GM18951 (cell line): ENCODE data around the gene TMEM131.

ENCODE experiments used
- POLR2A ChIP-seq: IDR thresholded peaks from 4 replicates; pipeline ENCODE4 v1.6.1; 2011; ENCODE audit warnings: mild to moderate bottlenecking; ENCODE audit not compliant: insufficient read length, insufficient read depth; ENCODE audit errors: extremely low read depth
- in situ Hi-C: fragments of 300-500 bp; cut with MboI; formaldehyde crosslinking; loops from one replicate; pipeline ENCODE4 v1.12.0; 2022; ENCODE audit warnings: low sequenced_read_pairs, mixed read lengths, inconsistent platforms; ENCODE audit not compliant: unreplicated experiment

TMEM131 gene

DNA sequence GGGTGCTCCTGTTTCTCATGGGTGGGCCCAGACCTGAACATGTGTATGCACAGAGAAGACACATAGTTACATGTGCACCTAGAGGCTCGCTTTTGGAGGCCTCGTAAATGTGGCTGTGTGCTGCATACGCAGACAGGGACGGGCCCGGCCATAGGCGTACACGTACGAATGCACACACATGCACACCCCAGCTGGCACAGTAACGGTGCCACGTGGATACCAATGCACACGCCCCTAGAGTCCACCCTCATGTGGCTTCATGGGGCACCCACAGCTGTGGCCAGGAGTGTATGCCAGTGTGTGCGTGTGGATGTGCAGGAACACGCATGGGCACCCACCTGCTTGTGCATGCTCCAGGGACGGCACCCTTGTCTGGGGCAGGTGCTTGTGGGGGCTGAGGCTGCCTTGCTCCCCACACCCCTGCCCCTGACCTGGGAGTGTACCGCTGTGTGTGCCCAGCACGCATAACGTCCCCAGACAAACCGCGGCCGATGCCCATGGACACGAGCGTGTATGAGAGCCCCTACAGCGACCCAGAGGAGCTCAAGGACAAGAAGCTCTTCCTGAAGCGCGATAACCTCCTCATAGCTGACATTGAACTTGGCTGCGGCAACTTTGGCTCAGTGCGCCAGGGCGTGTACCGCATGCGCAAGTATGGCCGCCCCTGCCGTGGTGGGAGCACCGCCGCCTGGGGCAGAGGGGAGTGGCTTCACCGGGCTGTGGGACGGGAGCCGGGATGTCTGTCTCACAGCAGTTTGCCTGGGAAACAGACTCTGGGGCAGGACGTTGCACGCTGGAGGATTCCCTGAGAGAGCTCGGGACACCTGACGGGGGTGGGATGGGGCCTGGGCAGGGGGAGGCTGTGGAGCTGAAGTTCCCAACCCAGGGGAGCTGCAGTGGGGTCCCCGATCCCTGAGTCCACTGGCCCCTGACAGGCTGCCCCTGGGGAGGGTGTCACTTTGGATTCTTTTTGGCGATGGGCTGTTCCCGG lies 261.4 kb downstream of the TMEM131 start:
- in situ Hi-C loops: no loop called here
- TF ChIP-seq POLR2A: no peak

DNA sequence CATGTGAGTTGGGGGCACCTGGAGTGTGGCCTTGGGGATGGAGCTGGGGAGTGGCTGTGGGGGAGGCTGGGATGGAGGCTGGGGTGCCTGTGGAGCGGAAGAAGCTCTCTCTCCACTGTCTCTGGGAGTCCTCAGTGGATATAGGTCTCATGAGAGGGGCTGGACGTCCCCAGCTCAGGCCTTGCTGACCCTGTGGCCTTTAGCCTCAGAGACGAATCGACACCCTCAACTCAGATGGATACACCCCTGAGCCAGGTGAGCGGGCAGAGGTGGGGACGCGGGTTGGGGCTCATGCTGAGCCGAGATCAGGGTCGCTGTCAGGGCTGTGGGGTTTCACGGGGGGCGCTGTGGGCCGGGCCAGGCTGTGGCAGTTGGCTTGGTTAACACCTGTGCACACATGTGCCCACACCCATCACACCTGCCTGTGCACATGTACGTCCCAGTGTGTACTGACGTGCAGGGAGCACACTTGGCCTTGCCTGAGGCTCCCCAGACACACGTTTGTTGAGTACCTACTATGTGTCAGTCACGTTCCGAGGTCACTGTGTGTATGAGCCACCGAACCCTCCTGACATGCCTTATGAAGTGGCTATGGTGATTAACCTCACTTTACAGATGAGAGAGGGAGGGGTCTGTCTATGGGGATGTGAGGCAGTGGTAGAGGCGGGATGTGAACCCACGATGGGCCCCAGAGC lies 262.3 kb downstream of the TMEM131 start:
- no peak for TF ChIP-seq POLR2A
- in situ Hi-C loops: no loop called here

DNA sequence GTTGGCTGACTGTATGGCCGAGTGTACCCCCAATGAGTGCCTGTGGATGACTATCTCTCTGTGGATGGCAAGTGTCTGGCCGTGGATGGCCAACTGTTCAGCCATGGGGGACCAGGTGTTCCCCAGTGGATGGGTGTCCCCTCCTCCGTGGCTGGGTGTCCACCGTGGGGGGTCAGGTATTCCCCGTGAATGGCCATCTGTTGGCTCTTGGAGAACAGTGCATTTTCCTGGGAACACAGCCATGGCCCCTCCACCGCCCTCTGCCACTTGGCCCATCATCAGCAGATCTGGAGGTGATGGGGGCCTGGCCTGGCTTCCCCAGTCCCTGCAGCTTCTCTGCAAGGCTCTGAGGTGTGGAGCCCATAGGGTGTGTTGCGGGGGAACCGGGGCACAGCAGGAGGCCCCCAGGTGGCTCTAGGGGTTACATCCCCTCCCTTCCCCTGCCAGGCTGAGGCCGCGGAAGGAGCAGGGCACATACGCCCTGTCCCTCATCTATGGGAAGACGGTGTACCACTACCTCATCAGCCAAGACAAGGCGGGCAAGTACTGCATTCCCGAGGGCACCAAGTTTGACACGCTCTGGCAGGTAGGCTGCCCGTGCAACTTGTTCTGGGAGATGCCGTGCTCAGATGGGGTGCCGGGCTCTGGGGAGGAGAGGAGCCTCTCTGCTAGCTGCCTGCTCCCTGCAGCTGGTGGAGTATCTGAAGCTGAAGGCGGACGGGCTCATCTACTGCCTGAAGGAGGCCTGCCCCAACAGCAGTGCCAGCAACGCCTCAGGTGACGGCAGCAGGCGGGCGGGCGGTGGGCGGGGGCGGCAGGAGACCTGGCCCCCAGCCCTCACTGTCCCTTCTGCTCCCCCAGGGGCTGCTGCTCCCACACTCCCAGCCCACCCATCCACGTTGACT lies 263.1 kb downstream of the TMEM131 start:
- no peak for TF ChIP-seq POLR2A
- in situ Hi-C loops: no loop called here

DNA sequence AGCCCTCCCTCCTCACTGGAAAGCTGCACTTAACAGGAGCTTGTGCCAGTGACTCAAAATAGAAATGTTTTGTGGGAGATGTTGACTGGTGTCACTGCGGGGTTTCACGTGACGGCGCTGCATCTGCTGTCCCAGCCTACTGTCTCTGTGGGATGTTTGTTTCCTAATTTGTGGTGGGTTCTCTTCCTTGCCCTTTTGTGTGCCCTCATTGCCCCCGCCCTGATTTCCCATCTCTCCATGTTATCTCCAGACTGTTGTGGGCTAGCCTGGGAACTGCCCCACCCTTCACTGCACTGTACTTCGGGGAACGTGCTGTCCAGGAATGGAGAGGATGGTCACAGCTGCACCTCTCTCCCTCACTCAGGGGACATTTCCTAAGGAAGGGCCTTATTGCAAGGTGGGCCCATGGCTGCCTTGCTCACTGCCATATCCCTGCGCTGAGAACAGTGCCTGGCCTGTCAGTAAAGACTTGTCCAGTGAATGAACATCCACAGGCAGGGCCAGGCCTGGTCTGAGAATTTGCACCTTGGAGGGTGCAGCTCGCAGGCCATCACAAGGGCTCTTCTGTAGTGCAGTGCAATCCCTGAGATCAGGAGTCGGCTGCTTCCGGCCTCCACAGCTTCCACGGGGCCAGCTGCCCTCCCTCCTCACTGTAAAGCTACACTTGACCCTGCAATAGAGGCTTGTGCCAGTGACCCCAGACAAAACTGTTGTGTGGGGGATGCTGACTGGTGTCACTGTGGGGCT lies 264.3 kb downstream of the TMEM131 start:
- in situ Hi-C loops: no loop called here
- no peak for TF ChIP-seq POLR2A

DNA sequence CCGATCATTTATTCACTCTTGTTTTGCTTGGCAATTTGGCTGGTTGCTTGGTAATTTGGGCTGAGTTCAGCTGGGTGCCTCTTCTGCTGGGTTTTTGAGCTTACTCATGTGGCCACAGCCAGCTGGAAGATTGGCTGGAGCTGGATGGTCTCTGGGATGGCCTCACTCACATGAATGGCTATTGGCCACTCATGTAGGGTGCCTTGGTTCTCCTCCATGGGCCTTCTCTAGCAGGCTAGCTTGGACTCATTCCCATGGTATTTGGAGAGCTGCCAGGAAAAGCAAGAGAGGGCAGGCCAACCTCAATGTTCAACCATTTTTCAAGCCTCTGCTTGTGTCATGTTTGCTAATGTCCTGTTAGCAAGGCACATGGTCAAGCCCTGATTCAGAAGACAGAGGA lies 265.5 kb downstream of the TMEM131 start:
- in situ Hi-C loops: no loop called here
- TF ChIP-seq POLR2A: no peak

- in situ Hi-C loops: no loop called here
- TF ChIP-seq POLR2A: no peak
Measured at GRCh38 chr2:97728091-97728731, 267.5 kb downstream of the TMEM131 start.

GRCh38 chr2:97727296-97727695 lies 268.5 kb downstream of the TMEM131 start:
- no peak for TF ChIP-seq POLR2A
- in situ Hi-C loops: no loop called here

- TF ChIP-seq POLR2A: no peak
- in situ Hi-C loops: no loop called here
Measured at GRCh38 chr2:97726261-97727064, 269.3 kb downstream of the TMEM131 start.

- no peak for TF ChIP-seq POLR2A
- in situ Hi-C loops: no loop called here
Measured at GRCh38 chr2:97724946-97725688, 270.6 kb downstream of the TMEM131 start.

DNA sequence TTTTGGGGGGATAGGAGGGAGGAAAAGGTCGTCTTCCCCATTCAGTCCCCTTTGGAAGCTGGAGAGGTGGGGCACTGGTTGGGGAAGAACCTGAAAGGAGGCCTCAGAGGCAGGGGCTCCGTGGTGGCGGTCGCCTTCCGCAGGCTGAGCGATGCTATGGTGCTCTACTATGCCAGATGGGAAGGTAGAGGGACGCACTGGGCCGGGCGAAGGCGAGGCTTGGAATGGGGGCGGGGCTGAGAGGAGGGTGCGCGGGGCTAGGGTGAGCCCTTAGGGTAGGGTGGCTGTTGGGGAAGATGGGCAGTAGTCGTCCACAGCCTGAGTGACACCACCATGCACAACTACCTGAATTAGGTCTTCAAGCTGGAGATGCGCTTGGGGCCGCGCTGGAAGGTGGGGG lies 271.2 kb downstream of the TMEM131 start:
- no peak for TF ChIP-seq POLR2A
- in situ Hi-C loops: no loop called here

DNA sequence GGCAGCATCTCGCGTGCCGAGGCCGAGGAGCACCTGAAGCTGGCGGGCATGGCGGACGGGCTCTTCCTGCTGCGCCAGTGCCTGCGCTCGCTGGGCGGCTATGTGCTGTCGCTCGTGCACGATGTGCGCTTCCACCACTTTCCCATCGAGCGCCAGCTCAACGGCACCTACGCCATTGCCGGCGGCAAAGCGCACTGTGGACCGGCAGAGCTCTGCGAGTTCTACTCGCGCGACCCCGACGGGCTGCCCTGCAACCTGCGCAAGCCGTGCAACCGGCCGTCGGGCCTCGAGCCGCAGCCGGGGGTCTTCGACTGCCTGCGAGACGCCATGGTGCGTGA lies 271.7 kb downstream of the TMEM131 start:
- no peak for TF ChIP-seq POLR2A
- in situ Hi-C loops: no loop called here
